K562 (cell line): Measurements from ENCODE around the gene CCAR1. TPM values are rescaled to one million over a fixed set of nuclear protein-coding genes. Genes with fewer than 3 reads are reported as not detected.

ENCODE experiments used
- CBX2 ChIP-seq: fragments of 200-600 bp; sonication (generic); IDR thresholded peaks from one replicate; pipeline ENCODE4 v1.6.1; 2012; ENCODE audit warnings: mild to moderate bottlenecking, low read length, inconsistent platforms; ENCODE audit not compliant: insufficient read depth, poor library complexity, severe bottlenecking
- CXXC5 ChIP-seq: fragments of 250-450 bp; sonication (Bioruptor Pico); IDR thresholded peaks from 2 replicates; pipeline ENCODE4 v1.8.0; 2022; ENCODE audit warnings: inconsistent platforms, mild to moderate bottlenecking, moderate library complexity
- HDAC2 ChIP-seq: fragments of 450-650 bp; IDR thresholded peaks from 2 replicates; pipeline ENCODE4 v1.6.1; 2016; ENCODE audit warnings: mild to moderate bottlenecking
- HNRNPK ChIP-seq: fragments of 200-400 bp; formaldehyde crosslinking; IDR thresholded peaks from one replicate; pipeline ENCODE4 v1.6.1; 2018; ENCODE audit warnings: mild to moderate bottlenecking, low read depth, low read length; ENCODE audit not compliant: poor library complexity, severe bottlenecking
- MAFF ChIP-seq: IDR thresholded peaks from 2 replicates; pipeline ENCODE4 v1.6.1; 2012; ENCODE audit warnings: low read length, improper control_type of control experiment
- MEF2D ChIP-seq: conservative IDR thresholded peaks from 2 replicates; pipeline ENCODE4 v1.6.1; 2016; ENCODE audit warnings: low read depth, missing genetic modification characterization, missing compliant biosample characterization
- NFIC ChIP-seq: fragments of 450-650 bp; IDR thresholded peaks from 2 replicates; pipeline ENCODE4 v1.6.1; 2017; ENCODE audit warnings: mild to moderate bottlenecking, inconsistent platforms
- NR1H2 ChIP-seq: sonication (generic); formaldehyde crosslinking; IDR thresholded peaks from 2 replicates; pipeline ENCODE4 v1.4.0; 2020; ENCODE audit warnings: mild to moderate bottlenecking, missing genetic modification reagents
- PHB ChIP-seq: fragments of 250-450 bp; sonication (Bioruptor Pico); IDR thresholded peaks from 2 replicates; pipeline ENCODE4 v1.5.0; 2021
- ZNF217 ChIP-seq: sonication (generic); formaldehyde crosslinking; IDR thresholded peaks from 2 replicates; pipeline ENCODE4 v1.8.0; 2022; ENCODE audit warnings: mild to moderate bottlenecking, missing genetic modification reagents
- ZNF431 ChIP-seq: sonication (generic); formaldehyde crosslinking; IDR thresholded peaks from 2 replicates; pipeline ENCODE4 v1.8.0; 2022; ENCODE audit warnings: mild to moderate bottlenecking, missing genetic modification reagents
- ZNF586 ChIP-seq: fragments of 450-650 bp; formaldehyde crosslinking; conservative IDR thresholded peaks from 2 replicates; pipeline ENCODE4 v1.4.0; 2020; ENCODE audit warnings: mild to moderate bottlenecking, moderate library complexity
- ZNF764 ChIP-seq: fragments of 250-450 bp; sonication (Bioruptor Pico); IDR thresholded peaks from 2 replicates; pipeline ENCODE4 v1.4.0; 2020; ENCODE audit warnings: low read depth, mild to moderate bottlenecking, moderate library complexity
- polyA plus RNA-seq, 8 experiments: library from polyadenylated mRNA; depleted of rRNA in 4 of 8; stranded (reverse) in 5 of 8; unstranded in 3 of 8; fragments of >200 nt; fragmentation: Nextera tagmentation in 2 of 8; fragmentation: Illumina TruSeq in 1 of 8; extraction: Ambion mirVana in 2 of 8; extraction: Trizol in 1 of 8; gene quantifications; 2 replicates each; pipeline versions ENCODE4 v1.2.1 to v1.2.3, GENCODE V29; 2011 to 2014; ENCODE audit warnings: inconsistent platforms in 1 of 8, missing spikeins in 1 of 8
- total RNA-seq, 7 experiments: library from RNA; depleted of rRNA in 6 of 7; stranded (reverse); fragments of >200 nt in 6 of 7; fragmentation: Illumina TruSeq in 2 of 7; extraction: Trizol in 2 of 7; gene quantifications; 2 replicates each; pipeline versions ENCODE4 v1.2.1 to v1.2.3, GENCODE V29; 2011 to 2021; ENCODE audit warnings: low replicate concordance in 1 of 7
- TF ChIP-seq, protein P1 (sequence below): IDR thresholded peaks from 2 replicates; pipeline ENCODE4 v1.6.1; 2014; ENCODE audit warnings: antibody characterized with exemption
- TF ChIP-seq, protein P2 (sequence below): sonication (generic); formaldehyde crosslinking; IDR thresholded peaks from 2 replicates; pipeline ENCODE4 v1.9.0; 2022; ENCODE audit warnings: mild to moderate bottlenecking, missing genetic modification reagents
- TF ChIP-seq, protein P3 (sequence below), 2 experiments: fragments of 150-350 bp in 1 of 2; IDR thresholded peaks; 2 replicates each; pipeline ENCODE4 v1.6.1; 2012 to 2016; ENCODE audit warnings: low read depth in 2 of 2, low read length in 2 of 2, mild to moderate bottlenecking in 1 of 2, moderate library complexity in 1 of 2
- TF ChIP-seq, protein P4 (sequence below): fragments of 450-650 bp; IDR thresholded peaks from 2 replicates; pipeline ENCODE4 v1.6.1; 2018; ENCODE audit warnings: mild to moderate bottlenecking, low read depth; ENCODE audit not compliant: partially characterized antibody
- TF ChIP-seq, protein P5 (sequence below): fragments of 250-450 bp; sonication (Bioruptor Pico); IDR thresholded peaks from 2 replicates; pipeline ENCODE4 v1.4.0; 2020; ENCODE audit warnings: mild to moderate bottlenecking, moderate library complexity
- TF ChIP-seq, protein P6 (sequence below): fragments of 250-450 bp; sonication (Bioruptor Pico); IDR thresholded peaks from 2 replicates; pipeline ENCODE4 v1.9.0; 2021; ENCODE audit warnings: mild to moderate bottlenecking

Gene CCAR1
- total and polyA plus RNA-seq, 9 of the 15 experiments (the other 6 are each of a cell fraction or from before 2014, with no cell fraction given), result 44.8 to 173 (median 111) TPM

DNA sequence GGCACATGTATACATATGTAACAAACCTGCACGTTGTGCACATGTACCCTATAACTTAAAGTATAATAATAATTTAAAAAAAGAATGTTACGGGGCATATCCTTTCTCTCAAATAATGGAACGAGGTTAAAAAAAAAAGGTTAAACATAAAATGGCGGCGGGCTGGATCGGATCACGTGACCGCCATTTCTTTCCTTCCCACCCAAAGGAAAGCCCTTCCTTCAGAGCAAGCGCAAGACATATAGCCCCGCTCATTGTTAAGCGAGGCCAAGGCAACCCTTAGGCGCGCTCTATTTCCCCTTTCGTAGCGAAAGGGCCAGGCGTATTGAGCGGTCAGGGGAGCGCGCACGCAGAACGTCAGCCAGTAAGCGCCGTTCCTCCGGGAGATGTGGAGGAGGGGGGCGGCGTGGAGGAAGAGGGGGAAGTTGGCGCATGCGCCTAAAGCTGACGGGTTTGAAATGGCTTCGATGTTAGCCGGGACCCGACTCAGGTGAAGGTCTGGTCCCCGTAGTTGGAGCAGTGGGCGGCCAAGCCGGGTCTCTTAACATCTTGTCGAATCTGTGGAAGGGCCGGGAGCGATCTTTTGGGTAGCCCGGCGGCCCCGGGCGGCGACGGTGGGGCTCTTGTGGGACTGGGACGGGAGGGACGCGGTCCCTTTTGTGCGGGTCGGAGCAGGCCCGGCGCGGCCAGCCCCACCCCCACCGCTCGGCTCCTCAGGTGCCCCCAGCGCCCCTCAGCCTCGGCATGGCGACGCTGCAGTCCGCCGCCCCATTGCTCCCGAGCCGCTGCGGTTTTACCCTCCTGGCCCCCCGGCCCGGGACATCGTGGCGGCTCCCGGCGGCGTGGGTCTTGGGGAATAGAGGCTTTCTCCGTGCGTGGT, at the start of gene CCAR1 (continued):
- TF ChIP-seq MAFF, result no peak
- TF ChIP-seq, protein P1, sequence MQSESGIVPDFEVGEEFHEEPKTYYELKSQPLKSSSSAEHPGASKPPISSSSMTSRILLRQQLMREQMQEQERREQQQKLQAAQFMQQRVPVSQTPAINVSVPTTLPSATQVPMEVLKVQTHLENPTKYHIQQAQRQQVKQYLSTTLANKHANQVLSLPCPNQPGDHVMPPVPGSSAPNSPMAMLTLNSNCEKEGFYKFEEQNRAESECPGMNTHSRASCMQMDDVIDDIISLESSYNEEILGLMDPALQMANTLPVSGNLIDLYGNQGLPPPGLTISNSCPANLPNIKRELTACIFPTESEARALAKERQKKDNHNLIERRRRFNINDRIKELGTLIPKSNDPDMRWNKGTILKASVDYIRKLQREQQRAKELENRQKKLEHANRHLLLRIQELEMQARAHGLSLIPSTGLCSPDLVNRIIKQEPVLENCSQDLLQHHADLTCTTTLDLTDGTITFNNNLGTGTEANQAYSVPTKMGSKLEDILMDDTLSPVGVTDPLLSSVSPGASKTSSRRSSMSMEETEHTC, result peak; percentile 79
- TF ChIP-seq, protein P2, sequence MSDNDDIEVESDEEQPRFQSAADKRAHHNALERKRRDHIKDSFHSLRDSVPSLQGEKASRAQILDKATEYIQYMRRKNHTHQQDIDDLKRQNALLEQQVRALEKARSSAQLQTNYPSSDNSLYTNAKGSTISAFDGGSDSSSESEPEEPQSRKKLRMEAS (CRISPR knock-in tag), result peak; percentile 87
- TF ChIP-seq, protein P3, sequence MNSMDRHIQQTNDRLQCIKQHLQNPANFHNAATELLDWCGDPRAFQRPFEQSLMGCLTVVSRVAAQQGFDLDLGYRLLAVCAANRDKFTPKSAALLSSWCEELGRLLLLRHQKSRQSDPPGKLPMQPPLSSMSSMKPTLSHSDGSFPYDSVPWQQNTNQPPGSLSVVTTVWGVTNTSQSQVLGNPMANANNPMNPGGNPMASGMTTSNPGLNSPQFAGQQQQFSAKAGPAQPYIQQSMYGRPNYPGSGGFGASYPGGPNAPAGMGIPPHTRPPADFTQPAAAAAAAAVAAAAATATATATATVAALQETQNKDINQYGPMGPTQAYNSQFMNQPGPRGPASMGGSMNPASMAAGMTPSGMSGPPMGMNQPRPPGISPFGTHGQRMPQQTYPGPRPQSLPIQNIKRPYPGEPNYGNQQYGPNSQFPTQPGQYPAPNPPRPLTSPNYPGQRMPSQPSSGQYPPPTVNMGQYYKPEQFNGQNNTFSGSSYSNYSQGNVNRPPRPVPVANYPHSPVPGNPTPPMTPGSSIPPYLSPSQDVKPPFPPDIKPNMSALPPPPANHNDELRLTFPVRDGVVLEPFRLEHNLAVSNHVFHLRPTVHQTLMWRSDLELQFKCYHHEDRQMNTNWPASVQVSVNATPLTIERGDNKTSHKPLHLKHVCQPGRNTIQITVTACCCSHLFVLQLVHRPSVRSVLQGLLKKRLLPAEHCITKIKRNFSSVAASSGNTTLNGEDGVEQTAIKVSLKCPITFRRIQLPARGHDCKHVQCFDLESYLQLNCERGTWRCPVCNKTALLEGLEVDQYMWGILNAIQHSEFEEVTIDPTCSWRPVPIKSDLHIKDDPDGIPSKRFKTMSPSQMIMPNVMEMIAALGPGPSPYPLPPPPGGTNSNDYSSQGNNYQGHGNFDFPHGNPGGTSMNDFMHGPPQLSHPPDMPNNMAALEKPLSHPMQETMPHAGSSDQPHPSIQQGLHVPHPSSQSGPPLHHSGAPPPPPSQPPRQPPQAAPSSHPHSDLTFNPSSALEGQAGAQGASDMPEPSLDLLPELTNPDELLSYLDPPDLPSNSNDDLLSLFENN (IDR thresholded peaks at IDR 0.05; ENCODE audit: low read depth in 2 of 2, low read length in 2 of 2), result peak in 1 of 2 experiments; percentile 61; a peak in 1 of 4 replicates
- no peak for TF ChIP-seq PHB (CRISPR knock-in tag)
- TF ChIP-seq HDAC2, result 0 out of 2 replicates have a peak, but pooled peaks have one; percentile 13
- TF ChIP-seq, protein P4, sequence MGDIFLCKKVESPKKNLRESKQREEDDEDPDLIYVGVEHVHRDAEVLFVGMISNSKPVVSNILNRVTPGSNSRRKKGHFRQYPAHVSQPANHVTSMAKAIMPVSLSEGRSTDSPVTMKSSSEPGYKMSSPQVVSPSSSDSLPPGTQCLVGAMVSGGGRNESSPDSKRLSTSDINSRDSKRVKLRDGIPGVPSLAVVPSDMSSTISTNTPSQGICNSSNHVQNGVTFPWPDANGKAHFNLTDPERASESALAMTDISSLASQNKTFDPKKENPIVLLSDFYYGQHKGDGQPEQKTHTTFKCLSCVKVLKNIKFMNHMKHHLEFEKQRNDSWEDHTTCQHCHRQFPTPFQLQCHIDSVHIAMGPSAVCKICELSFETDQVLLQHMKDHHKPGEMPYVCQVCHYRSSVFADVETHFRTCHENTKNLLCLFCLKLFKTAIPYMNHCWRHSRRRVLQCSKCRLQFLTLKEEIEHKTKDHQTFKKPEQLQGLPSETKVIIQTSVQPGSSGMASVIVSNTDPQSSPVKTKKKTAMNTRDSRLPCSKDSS, result no peak
- TF ChIP-seq ZNF217 (CRISPR knock-in tag), result no peak
- no peak for TF ChIP-seq HNRNPK
- TF ChIP-seq, protein P5, sequence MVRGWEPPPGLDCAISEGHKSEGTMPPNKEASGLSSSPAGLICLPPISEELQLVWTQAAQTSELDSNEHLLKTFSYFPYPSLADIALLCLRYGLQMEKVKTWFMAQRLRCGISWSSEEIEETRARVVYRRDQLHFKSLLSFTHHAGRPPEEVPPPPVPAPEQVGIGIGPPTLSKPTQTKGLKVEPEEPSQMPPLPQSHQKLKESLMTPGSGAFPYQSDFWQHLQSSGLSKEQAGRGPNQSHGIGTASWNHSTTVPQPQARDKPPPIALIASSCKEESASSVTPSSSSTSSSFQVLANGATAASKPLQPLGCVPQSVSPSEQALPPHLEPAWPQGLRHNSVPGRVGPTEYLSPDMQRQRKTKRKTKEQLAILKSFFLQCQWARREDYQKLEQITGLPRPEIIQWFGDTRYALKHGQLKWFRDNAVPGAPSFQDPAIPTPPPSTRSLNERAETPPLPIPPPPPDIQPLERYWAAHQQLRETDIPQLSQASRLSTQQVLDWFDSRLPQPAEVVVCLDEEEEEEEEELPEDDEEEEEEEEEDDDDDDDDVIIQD, result no peak
- TF ChIP-seq NFIC, result no peak
- no peak; the same call in 1 of the 2 replicates for TF ChIP-seq MEF2D (tag)
- TF ChIP-seq, protein P6, sequence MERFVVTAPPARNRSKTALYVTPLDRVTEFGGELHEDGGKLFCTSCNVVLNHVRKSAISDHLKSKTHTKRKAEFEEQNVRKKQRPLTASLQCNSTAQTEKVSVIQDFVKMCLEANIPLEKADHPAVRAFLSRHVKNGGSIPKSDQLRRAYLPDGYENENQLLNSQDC (CRISPR knock-in tag), result no peak
- 0 out of 2 replicates have a peak, but pooled peaks have one; percentile 79 for TF ChIP-seq NR1H2
- TF ChIP-seq CBX2, result no peak
- TF ChIP-seq ZNF431 (CRISPR knock-in tag), result no peak
- TF ChIP-seq ZNF764, result no peak
- TF ChIP-seq CXXC5 (CRISPR knock-in tag), result peak; percentile 85
- no peak for TF ChIP-seq ZNF586 (CRISPR knock-in tag)
